Upper lobe of left lung (tissue), 4 donors: ENCODE results near the gene PADI6.

Source experiments
- CTCF ChIP-seq, 6 experiments: fragments of 450-650 bp in 4 of 6; fragments of 200-600 bp in 2 of 6; sonication (generic) in 2 of 6; IDR thresholded peaks; one replicate each; pipeline ENCODE4 v1.5.1; 2016 to 2019; ENCODE audit warnings: antibody characterized with exemption in 6 of 6
- POLR2A ChIP-seq, 4 donors: fragments of 450-650 bp; IDR thresholded peaks; one replicate each; pipeline ENCODE4 v1.5.1; 2016 to 2017; ENCODE audit warnings: antibody characterized with exemption in 4 of 4, mild to moderate bottlenecking in 2 of 4
- POLR2AphosphoS5 ChIP-seq, 2 donors: sonication (generic); formaldehyde crosslinking; IDR thresholded peaks; one replicate each; pipeline ENCODE4 v1.5.1; 2017; ENCODE audit warnings: antibody characterized with exemption in 2 of 2

- TF ChIP-seq POLR2A (IDR thresholded peaks at IDR 0.05) = no peak
- no peak for TF ChIP-seq CTCF (IDR thresholded peaks at IDR 0.05)
- no peak for TF ChIP-seq POLR2AphosphoS5 (IDR thresholded peaks at IDR 0.05)
Measured at GRCh38 chr1:17393230-17393629, 21.2 kb downstream of the PADI6 start.
